Left renal pelvis (tissue), 4 donors: Measurements from ENCODE around the gene CORO7. TPM values are rescaled to one million over a fixed set of nuclear protein-coding genes. Genes with fewer than 3 reads are reported as not detected.
"Not testable (repeated sequence)": the region's sequence is repeated elsewhere in the genome, so short reads cannot be mapped to it uniquely, and the experiment has no call there.

ENCODE experiments used
- DNase-seq, 4 donors: peaks; one replicate each; pipeline ENCODE4 v3.0.0-alpha.2; 2013; ENCODE audit warnings: low read depth in 4 of 4, low spot score in 3 of 4
- polyA plus RNA-seq, 4 donors: library from polyadenylated mRNA; unstranded; fragments of 120-200 nt; gene quantifications; one replicate each; pipeline ENCODE4 v1.2.1, GENCODE V29; 2013; ENCODE audit not compliant: insufficient read length in 4 of 4

CORO7 gene
- polyA plus RNA-seq, 4 donors, result 14.1 to 25.5 (median 16.9) TPM

GRCh38 chr16:4358831-4359561 lies 57.4 kb downstream of the CORO7 start:
- DNase-seq, result no peak

- DNase-seq, result no peak
These were observed 58.2 kb downstream of the CORO7 start for GRCh38 chr16:4358236-4358635.

- no peak for DNase-seq
These were observed 59.6 kb downstream of the CORO7 start for GRCh38 chr16:4356820-4357219.

DNA sequence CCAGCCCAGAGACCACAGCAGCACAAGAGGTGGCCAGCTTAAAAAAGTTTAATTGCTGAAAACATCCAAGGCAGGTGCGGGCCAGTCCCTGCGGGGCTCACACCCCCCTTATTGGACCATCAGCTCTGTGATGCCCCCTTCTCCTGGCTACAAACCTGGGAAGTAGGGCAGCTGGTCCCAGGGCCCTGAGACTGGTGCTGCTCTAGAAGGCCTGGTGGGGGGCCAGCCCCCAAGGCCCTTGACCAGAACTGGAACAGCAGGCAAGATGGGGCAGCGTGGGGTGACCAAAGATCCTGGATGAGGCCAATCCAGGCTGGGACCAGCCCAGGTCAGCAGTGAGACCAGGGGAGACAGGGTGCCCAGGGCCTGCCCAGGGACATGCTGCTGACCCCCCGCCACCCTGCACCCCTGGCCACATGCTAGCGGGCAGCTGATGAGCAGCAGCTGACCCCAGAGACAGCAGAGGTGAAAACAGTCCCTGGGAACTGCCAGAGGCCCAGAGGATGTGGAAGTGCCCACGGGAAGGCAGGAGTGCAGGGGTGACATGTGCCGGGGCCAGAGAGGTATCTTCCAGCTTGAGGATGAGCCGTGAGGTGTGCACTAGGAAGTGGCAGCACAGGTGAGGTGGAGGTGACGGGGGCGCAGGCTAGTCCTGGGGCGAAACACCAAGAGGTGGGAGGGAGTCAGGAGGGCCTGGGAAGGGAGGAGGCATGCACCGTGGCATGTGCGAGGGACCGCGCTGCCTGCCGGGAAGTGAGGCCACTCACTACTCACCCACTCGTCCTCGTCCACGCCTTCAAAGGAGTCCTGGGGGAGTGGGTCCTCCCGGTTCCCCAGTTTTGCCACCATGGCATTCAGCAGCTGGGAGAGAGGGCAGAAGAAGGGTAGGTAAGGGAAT lies 61.6 kb downstream of the CORO7 start:
- DNase-seq, result no peak

GRCh38 chr16:4353675-4354074 lies 62.7 kb downstream of the CORO7 start:
- DNase-seq, result no peak

- no peak for DNase-seq
These were observed 63.6 kb downstream of the CORO7 start for GRCh38 chr16:4352843-4353242.

- no peak for DNase-seq
These were observed 64.5 kb downstream of the CORO7 start for GRCh38 chr16:4351880-4352279.

- peak; percentile 84 to 87 (median 86) for DNase-seq
These were observed 65.4 kb downstream of the CORO7 start, which contains the start of gene PAM16 for GRCh38 chr16:4350787-4351659. Gene PAM16, minus strand, starts transcription at chr16:4351321. Its CDS starts 87 bp downstream, at chr16:4351234.

- no peak for DNase-seq
These were observed 66.0 kb downstream of the CORO7 start for GRCh38 chr16:4350365-4350786.

DNA sequence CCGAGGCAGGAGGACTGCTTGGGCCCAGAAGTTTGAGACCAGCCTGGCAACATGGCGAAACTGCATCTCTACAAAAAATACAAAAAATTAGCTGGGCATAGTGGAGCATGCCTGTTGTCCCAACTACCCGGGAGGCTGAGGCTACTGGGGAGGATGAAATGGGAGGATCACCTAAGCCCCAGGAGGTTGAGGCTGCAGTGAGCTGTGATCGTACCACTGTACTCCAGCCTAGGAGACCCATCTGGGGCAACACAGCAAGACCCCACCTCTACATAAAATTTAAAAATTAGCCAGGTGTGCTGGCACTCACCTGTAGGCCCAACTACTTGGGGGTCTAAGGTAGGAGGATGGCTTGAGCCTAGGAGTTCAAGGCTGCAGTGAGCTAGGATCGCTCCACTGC lies 67.1 kb downstream of the CORO7 start:
- DNase-seq, result no peak

DNA sequence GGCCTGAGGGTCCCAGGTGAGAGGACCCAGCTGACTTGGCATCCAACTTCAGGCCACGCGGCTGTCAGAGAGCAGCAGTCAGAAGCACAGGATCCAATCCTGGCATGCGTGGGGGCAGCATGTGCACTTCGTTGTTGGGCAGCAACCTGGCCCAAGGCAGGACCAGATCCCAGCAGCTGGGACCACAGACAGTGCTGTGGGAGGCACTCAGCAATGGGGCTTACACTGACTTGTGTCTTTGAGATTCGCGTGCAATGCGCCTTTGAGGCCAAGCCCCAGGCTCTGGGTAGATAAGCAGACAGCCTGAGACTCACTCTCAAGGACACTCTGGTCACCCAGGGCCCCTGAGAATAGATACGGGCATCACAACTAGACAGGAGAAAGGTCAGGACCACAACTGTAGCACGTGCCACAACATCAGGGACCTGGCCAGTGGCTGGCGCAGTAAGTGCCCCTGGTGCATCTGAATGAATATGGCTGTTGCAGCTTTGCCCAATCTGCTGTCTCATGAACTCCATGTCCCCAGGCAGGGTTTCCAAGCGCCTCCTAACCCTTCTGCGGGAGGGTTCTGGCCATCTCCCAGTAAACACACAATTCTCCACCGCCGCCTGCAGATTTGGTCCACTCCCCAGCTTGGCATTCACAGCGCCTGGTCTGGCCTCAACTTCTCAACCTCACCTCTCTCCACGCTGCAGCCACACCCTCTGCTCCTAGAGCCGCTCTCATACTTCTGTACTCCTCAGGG lies 68.5 kb downstream of the CORO7 start:
- no peak for DNase-seq

- DNase-seq, result no peak
These were observed 69.4 kb downstream of the CORO7 start for GRCh38 chr16:4347010-4347409.

GRCh38 chr16:4345836-4346781 lies 70.3 kb downstream of the CORO7 start:
- no peak for DNase-seq

GRCh38 chr16:4344983-4345835 lies 71.2 kb downstream of the CORO7 start:
- DNase-seq, result no peak

DNA sequence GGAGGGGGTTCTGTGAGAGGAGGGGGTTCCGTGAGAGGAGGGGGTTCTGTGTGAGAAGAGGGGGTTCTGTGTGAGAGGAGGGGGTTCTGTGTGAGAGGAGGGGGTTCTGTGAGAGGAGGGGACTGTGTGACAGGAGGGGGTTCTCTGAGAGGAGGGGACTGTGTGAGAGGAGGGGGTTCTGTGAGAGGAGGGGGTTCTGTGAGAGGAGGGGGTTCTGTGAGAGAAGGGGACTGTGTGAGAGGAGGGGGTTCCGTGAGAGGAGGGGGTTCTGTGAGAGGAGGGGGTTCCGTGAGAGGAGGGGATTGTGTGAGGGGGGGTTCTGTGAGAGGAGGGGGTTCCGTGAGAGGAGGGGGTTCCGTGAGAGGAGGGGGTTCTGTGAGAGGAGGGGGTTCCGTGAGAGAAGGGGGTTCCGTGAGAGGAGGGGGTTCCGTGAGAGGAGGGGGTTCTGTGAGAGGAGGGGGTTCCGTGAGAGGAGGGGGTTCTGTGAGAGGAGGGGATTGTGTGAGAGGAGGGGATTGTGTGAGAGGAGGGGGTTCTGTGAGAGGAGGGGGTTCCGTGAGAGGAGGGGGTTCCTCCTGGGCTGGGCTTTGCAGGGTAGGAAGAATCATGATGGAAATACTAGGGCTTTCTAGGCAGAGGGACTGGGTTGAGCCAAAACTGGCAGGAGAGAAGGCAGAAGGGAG lies 72.0 kb downstream of the CORO7 start:
- not testable (repeated sequence) for DNase-seq

DNA sequence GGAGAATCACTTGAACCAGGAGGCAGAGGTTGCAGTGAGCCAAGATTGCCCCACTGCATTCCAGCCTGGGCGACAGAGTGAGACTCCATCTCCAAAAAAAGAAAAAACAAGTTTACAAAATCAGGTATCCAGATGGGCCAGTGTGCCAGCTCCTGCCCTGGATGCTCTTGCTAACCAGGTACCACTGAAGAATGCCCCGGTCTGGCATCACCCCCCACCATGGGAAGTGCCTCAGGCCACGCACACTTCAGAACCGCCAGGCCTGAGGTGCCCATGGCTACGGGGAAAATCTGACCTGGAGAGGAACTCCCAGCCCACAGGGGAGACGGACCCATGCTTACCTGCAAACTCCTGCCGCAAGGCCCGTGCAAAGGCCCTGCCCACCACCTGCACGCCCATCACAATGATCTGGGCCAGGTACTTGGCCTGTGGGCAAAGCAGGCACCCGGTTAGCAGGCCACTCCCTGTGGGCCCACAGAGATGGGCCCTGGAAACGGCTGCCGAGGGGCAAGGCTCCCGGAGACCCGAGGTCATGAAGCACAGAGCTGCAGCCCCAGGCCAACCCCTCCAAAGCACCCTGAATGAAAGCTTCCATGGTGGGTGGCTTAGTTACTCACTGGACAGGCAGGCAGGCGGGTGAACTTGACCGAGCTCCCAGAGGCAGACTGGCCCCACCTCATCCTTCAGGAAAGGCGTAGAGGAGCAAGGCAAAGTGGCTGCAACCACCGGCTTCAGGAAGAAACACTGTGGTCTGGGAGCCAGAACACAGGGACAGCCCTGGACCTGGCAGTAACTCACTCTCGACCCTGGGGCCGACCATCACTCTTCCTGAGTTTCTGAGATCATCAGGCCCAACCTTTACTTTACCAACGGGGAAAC lies 73.3 kb downstream of the CORO7 start:
- DNase-seq, result no peak
